ENCODE measurements around the gene PLEKHM1. TPM values are rescaled to one million over a fixed set of nuclear protein-coding genes. Genes with fewer than 3 reads are reported as not detected.
"Not testable (repeated sequence)": the region's sequence is repeated elsewhere in the genome, so short reads cannot be mapped to it uniquely, and the experiment has no call there.

PLEKHM1 gene
- total and polyA plus RNA-seq, 4 donors = 11.6 to 30.0 (median 16.8) TPM

DNA sequence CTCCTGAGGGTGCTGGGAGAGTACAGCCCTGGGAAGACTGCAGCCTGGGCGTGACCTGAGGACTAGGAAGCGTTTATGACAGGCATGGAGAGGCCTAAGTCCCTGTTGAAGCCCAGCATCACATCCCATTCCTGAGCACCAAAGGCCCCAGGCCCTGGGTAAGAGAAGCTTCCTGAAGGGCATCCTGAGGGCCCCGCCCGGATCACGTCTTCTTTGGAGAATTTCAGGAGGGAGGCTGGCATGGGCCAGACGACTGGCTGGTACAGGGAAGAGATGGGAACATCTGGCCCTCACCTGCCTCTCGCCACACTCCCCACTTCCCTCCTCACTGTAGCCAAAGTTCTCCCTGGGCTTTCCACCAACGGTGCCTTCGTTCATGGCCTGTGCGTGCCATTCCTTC is 46.2 kb downstream of the PLEKHM1 start:
- not testable (repeated sequence) for H3K9me3 ChIP-seq (ENCODE audit: control insufficient read depth, insufficient read depth, low read length); H3K27me3 ChIP-seq (ENCODE audit: control insufficient read depth, insufficient read depth, low read length); H3K4me1 ChIP-seq (ENCODE audit: control insufficient read depth, insufficient read depth, low read length); H3K27ac ChIP-seq (ENCODE audit: low read depth, low read length); H3K4me3 ChIP-seq (ENCODE audit: low read depth, low read length); DNase-seq (ENCODE audit: low read depth in 4 of 6, low spot score in 6 of 6)
- peaks cover 41% of the 10 kb centered on the region for H3K36me3 ChIP-seq (ENCODE audit: control insufficient read depth, insufficient read depth, low read length)
- WGBS (ENCODE audit: insufficient coverage) = no CpG with 5 or more reads among the region's 10 CpGs

DNA sequence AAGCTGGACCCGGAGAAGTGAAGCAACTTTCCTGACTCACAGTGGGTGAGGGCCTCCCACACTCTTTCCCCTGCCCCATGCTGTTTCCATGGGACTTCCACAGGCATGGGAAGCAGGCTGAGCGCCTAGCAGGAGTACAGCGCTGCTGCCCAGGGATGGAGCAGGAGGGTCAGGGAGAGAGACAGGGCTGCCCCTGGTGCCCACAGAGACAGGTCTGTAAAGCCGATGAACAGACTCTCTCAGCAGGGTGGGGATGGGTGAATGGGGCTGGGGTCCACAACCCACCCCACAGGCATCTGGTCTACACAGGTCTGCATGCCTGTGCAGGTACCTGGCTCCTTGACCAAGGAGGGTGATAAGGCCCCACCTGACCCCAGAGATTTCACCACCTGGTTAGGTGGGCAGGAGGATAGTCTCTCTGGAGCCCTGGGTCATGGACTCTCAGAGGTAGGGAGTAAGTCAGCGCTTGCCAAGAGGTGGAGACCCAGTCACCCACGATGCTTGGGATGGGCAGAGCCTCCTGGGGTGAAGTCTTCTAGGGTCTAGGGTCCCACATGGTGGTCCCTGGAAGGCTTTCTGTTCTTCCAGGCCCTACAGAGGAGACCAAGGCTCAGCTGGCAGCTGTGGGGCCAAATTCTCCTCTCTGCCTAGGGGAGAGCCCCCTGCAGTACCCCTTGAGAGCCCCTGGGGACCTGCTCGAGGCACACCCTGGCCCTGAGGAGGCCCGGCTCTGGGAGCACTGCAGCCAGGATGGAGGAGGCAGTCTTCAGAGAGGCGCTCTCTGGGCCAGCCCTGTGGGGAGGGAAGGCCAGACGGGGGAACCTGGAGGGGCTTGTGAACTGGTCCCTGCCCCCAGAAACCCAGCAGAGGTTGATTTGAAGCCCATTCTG is 46.9 kb downstream of the PLEKHM1 start:
- not testable (repeated sequence) for H3K4me1 ChIP-seq (ENCODE audit: control insufficient read depth, insufficient read depth, low read length); H3K27ac ChIP-seq (ENCODE audit: low read depth, low read length); H3K9me3 ChIP-seq (ENCODE audit: control insufficient read depth, insufficient read depth, low read length); H3K27me3 ChIP-seq (ENCODE audit: control insufficient read depth, insufficient read depth, low read length); H3K4me3 ChIP-seq (ENCODE audit: low read depth, low read length); DNase-seq (ENCODE audit: low read depth in 4 of 6, low spot score in 6 of 6)
- 80% methylated on average over 5 of the region's 10 CpGs for WGBS (ENCODE audit: insufficient coverage)
- H3K36me3 ChIP-seq (ENCODE audit: control insufficient read depth, insufficient read depth, low read length) = peaks cover 45% of the 10 kb centered on the region

- 85% methylated on average over 7 of the region's 14 CpGs for WGBS (ENCODE audit: insufficient coverage)
- H3K27ac ChIP-seq (ENCODE audit: low read depth, low read length) = no peak overlapping the region
- H3K4me3 ChIP-seq (ENCODE audit: low read depth, low read length) = no peak overlapping the region
- no peaks in the 10 kb centered on the region for H3K9me3 ChIP-seq (ENCODE audit: control insufficient read depth, insufficient read depth, low read length)
- no peaks in the 10 kb centered on the region for H3K27me3 ChIP-seq (ENCODE audit: control insufficient read depth, insufficient read depth, low read length)
- peaks cover 63% of the 10 kb centered on the region for H3K36me3 ChIP-seq (ENCODE audit: control insufficient read depth, insufficient read depth, low read length)
- H3K4me1 ChIP-seq (ENCODE audit: control insufficient read depth, insufficient read depth, low read length) = no peaks in the 10 kb centered on the region
- no peak for DNase-seq (ENCODE audit: low read depth in 4 of 6, low spot score in 6 of 6)
Measured at GRCh38 chr17:45441526-45442310, 48.8 kb downstream of the PLEKHM1 start.

GRCh38 chr17:45440839-45441515 is 49.5 kb downstream of the PLEKHM1 start:
- not testable (repeated sequence) for H3K27me3 ChIP-seq (ENCODE audit: control insufficient read depth, insufficient read depth, low read length); H3K9me3 ChIP-seq (ENCODE audit: control insufficient read depth, insufficient read depth, low read length); H3K4me3 ChIP-seq (ENCODE audit: low read depth, low read length); DNase-seq (ENCODE audit: low read depth in 4 of 6, low spot score in 6 of 6); H3K4me1 ChIP-seq (ENCODE audit: control insufficient read depth, insufficient read depth, low read length); H3K27ac ChIP-seq (ENCODE audit: low read depth, low read length)
- 64% methylated on average over 4 of the region's 7 CpGs for WGBS (ENCODE audit: insufficient coverage)
- H3K36me3 ChIP-seq (ENCODE audit: control insufficient read depth, insufficient read depth, low read length) = peaks cover 70% of the 10 kb centered on the region

GRCh38 chr17:45440161-45440778 is 50.3 kb downstream of the PLEKHM1 start:
- no peak overlapping the region for H3K27ac ChIP-seq (ENCODE audit: low read depth, low read length)
- peaks cover 70% of the 10 kb centered on the region for H3K36me3 ChIP-seq (ENCODE audit: control insufficient read depth, insufficient read depth, low read length)
- no peak for DNase-seq (ENCODE audit: low read depth in 4 of 6, low spot score in 6 of 6)
- WGBS (ENCODE audit: insufficient coverage) = 51% methylated on average over 7 of the region's 10 CpGs
- no peaks in the 10 kb centered on the region for H3K27me3 ChIP-seq (ENCODE audit: control insufficient read depth, insufficient read depth, low read length)
- H3K9me3 ChIP-seq (ENCODE audit: control insufficient read depth, insufficient read depth, low read length) = no peaks in the 10 kb centered on the region
- H3K4me3 ChIP-seq (ENCODE audit: low read depth, low read length) = no peak overlapping the region
- no peaks in the 10 kb centered on the region for H3K4me1 ChIP-seq (ENCODE audit: control insufficient read depth, insufficient read depth, low read length)

DNA sequence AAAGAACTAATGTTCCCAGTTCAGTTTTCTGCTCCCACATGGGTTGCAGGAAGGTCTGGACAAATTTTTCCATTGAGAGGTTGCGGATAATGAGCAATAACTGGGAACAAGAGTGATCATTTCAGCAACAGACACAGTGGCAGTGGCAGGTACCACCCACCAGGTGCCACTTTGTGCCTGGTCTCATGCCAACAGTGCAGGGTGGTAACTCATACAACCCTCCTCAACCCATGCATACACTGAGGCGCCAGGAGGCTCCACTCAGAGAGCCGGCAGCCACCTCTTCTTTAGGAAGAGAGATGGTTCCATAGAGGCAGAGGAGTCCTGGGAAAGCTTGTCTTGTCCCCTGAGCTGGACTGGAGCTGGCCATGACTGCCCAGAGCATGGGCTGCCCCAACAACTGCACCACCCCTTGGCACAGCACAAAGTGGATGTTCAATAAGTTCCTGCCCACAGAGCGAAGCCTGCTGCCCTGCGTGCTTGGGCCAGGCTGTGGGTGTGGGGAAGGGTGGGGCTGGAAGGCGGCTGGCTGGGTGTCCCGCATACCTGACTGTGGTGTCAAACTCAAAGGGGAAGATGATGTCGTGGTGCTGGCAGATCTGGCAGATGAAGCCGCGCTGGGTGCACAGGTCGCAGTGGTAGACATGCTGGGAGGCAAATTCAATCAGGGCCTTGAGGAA is 51.5 kb downstream of the PLEKHM1 start:
- no peak overlapping the region for H3K4me3 ChIP-seq (ENCODE audit: low read depth, low read length)
- H3K27me3 ChIP-seq (ENCODE audit: control insufficient read depth, insufficient read depth, low read length) = no peaks in the 10 kb centered on the region
- no peaks in the 10 kb centered on the region for H3K4me1 ChIP-seq (ENCODE audit: control insufficient read depth, insufficient read depth, low read length)
- 93% methylated on average over 11 of the region's 11 CpGs for WGBS (ENCODE audit: insufficient coverage)
- H3K27ac ChIP-seq (ENCODE audit: low read depth, low read length) = no peak overlapping the region
- peaks cover 71% of the 10 kb centered on the region for H3K36me3 ChIP-seq (ENCODE audit: control insufficient read depth, insufficient read depth, low read length)
- no peak for DNase-seq (ENCODE audit: low read depth in 4 of 6, low spot score in 6 of 6)
- H3K9me3 ChIP-seq (ENCODE audit: control insufficient read depth, insufficient read depth, low read length) = no peaks in the 10 kb centered on the region

DNA sequence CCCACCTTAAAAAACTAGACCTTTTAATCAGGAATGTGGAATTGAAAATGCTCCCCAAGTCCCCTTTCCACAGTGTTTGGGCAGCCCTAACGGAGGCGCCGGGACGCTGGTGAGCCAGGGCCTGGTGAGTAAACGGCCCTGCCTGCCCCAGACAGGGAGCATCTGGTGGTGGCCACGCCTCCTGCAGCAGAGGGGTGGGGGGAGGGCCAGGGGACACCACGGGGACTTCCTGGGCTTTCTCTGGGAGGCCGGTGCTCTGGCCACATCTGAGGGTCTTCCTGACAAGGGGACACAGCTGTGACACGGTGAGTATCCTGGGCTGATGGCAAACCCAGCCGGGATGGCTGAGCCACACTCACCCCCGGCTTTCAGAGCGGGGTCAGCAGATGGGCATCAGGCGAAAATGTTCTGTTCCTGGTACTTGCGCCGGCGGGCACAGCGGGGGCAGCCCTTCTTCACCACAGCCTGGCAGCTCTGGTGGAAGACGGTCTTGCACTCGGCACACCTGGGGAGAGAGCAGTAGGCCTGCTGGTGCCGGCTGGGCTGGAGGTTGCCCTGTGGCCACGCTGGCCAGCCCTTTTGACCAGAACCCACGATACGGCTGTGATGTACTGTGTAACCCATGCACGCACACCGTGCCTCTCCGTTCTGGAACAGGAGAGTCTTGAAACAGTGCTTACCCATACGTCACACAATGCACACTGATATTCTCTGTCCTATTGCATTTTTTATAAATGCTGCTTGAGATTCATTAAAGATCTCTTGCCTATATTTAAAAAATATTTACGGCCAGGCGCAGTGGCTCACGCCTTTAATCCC is 52.8 kb downstream of the PLEKHM1 start:
- Histone ChIP-seq H3K36me3 (ENCODE audit: control insufficient read depth, insufficient read depth, low read length) (peaks cover 75% of the 10 kb centered on the region), H3K9me3 (ENCODE audit: control insufficient read depth, insufficient read depth, low read length) (no peaks in the 10 kb centered on the region), H3K4me3 (ENCODE audit: low read depth, low read length) (no peak overlapping the region), H3K4me1 (ENCODE audit: control insufficient read depth, insufficient read depth, low read length) (peaks cover 6% of the 10 kb centered on the region), H3K27me3 (ENCODE audit: control insufficient read depth, insufficient read depth, low read length) (peaks cover 3% of the 10 kb centered on the region), H3K27ac (ENCODE audit: low read depth, low read length) (no peak overlapping the region)
- WGBS (ENCODE audit: insufficient coverage) = 72% methylated on average over 19 of the region's 30 CpGs
- DNase-seq (ENCODE audit: low read depth in 4 of 6, low spot score in 6 of 6) = no peak

DNA sequence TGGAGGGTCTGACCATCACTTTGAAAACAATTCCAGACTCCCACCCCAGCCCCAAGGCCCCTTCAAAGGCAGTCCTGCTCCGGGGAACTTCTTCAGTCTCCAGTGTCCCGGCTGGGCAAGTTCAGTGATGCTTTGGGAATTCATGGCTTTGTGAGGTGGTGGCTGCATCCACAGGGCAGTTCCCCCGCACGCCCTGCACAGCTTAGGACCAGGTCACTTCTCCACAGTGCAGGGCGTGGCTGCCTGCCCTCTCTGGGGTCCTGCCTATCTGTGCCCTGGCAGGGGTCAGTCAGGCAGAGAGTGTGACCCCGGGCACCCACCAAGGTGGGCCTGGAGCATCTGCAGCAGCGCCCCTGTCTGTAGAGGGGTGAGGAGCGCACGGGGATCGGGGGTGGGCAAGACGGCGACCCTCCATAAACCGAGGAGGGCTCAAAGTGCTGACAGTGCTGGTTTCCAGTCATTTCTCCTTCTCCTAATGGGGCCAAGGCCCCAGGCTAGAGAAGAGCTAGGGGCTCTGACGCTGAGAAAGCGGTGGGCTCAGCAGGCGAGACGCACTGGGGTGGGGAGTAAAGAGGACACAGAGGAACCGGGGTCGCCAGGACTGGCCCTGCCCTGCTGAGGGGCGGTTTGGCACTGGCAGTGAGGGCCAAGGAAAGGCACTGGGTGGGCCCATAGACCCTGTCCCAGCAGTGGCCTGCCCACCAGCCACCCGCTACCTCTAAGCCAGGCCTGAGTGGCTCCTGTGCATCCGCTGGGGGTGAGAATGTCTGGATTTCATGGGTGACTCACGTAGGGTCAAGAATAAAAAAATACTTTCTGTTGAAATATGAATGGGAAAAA is 53.7 kb downstream of the PLEKHM1 start:
- Histone ChIP-seq H3K4me3 (ENCODE audit: low read depth, low read length) (no peak overlapping the region), H3K36me3 (ENCODE audit: control insufficient read depth, insufficient read depth, low read length) (peaks cover 73% of the 10 kb centered on the region), H3K27me3 (ENCODE audit: control insufficient read depth, insufficient read depth, low read length) (peaks cover 8% of the 10 kb centered on the region), H3K9me3 (ENCODE audit: control insufficient read depth, insufficient read depth, low read length) (no peaks in the 10 kb centered on the region), H3K4me1 (ENCODE audit: control insufficient read depth, insufficient read depth, low read length) (peaks cover 12% of the 10 kb centered on the region), H3K27ac (ENCODE audit: low read depth, low read length) (no peak overlapping the region)
- WGBS (ENCODE audit: insufficient coverage) = 84% methylated on average over 18 of the region's 23 CpGs
- DNase-seq (ENCODE audit: low read depth in 4 of 6, low spot score in 6 of 6) = no peak
